Neuron (in vitro differentiated cells): ENCODE measurements around the gene RPH3AL.
A peak's percentile ranks its signal among the peaks of the same experiment; 100 is the strongest.

Source experiments
- H2AFZ ChIP-seq: one replicate; pipeline ENCODE4 v1.6.1; 2013; ENCODE audit warnings: low read depth, mild to moderate bottlenecking, inconsistent platforms, low read length, moderate library complexity
- H3K27me3 ChIP-seq: one replicate; pipeline ENCODE4 v1.6.1; 2013; ENCODE audit warnings: low read length; ENCODE audit not compliant: insufficient read depth
- H3K36me3 ChIP-seq: one replicate; pipeline ENCODE4 v1.6.1; 2013; ENCODE audit warnings: low read length; ENCODE audit not compliant: insufficient read depth
- H3K4me1 ChIP-seq: one replicate; pipeline ENCODE4 v1.6.1; 2013; ENCODE audit warnings: low read length; ENCODE audit not compliant: insufficient read depth
- H3K4me3 ChIP-seq: 2 replicates; pipeline ENCODE4 v1.5.1; 2013; ENCODE audit warnings: mild to moderate bottlenecking, low read length, moderate library complexity
- H3K9me3 ChIP-seq: one replicate; pipeline ENCODE4 v1.6.1; 2013; ENCODE audit warnings: low read length

The RPH3AL gene

DNA sequence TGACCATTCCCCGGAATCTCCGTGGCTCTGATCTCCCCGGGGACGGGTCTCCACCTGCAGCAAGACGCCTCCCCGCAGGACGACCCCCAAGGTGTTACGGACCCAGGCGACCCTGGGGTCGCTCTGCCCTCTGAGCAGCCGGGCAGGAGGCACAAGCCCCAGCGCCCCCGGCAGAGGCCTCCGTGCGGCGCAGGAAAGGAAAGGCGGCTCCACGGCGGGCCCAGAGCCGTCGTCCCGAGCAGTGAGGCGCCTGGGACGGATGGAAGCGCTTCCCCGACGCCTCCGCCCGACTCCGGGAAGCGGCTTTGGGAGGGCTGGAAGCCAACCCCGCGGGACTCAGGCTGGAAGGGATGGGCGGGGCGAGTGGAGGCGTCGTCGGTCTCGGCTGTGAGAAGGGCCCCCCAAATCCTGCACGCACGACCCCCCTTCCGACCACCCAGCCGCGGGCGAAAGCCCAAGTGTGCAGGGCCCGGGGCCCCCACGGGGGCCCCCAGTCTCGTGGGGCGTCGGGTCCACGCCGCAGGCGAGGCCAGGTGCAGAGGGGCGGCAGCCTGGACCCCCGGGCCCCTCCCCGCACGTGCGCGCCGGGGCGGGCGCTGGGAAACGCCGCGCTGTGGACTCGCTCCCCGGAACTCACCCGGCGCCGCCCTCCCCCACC lies 32.7 kb upstream of the RPH3AL start:
- H3K27me3 ChIP-seq, result peaks cover 16% of the 10 kb centered on the region
- H3K4me1 ChIP-seq, result peaks cover 36% of the 10 kb centered on the region
- peak overlapping the region; percentile 16 for H3K4me3 ChIP-seq
- H2AFZ ChIP-seq, result no peak overlapping the region
- H3K9me3 ChIP-seq, result no peaks in the 10 kb centered on the region
- no peaks in the 10 kb centered on the region for H3K36me3 ChIP-seq

DNA sequence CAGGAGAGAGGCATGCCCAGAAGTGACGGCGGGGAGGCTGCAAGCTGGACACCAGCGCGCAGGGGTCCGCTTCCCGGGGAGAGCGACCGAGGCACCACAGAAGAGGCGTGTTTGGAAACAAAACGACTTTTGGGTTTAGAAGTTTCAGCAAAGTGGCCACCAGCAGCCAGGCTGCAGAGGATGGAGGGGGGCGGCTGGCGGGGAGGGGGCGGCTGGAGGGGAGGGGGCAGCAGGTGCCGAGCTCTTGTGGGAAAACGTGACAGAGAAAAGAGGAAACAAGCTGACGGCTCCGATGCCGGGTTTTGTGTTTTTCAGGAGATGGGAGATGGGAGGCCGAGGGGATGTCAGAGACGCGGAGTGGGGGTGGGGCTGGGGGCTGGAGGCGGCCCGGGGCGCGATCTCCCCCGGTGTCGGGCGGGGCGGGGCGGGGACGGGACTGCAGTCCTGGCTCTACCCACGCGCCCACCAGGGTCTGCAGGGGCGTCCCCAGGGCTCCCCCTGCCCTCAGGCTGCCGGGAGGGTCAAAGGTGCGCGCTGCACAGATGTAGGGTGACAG lies 32.1 kb upstream of the RPH3AL start:
- H3K4me1 ChIP-seq, result peaks cover 36% of the 10 kb centered on the region
- no peaks in the 10 kb centered on the region for H3K36me3 ChIP-seq
- no peak overlapping the region for H2AFZ ChIP-seq
- H3K27me3 ChIP-seq, result peaks cover 16% of the 10 kb centered on the region
- no peak overlapping the region for H3K4me3 ChIP-seq
- no peaks in the 10 kb centered on the region for H3K9me3 ChIP-seq

DNA sequence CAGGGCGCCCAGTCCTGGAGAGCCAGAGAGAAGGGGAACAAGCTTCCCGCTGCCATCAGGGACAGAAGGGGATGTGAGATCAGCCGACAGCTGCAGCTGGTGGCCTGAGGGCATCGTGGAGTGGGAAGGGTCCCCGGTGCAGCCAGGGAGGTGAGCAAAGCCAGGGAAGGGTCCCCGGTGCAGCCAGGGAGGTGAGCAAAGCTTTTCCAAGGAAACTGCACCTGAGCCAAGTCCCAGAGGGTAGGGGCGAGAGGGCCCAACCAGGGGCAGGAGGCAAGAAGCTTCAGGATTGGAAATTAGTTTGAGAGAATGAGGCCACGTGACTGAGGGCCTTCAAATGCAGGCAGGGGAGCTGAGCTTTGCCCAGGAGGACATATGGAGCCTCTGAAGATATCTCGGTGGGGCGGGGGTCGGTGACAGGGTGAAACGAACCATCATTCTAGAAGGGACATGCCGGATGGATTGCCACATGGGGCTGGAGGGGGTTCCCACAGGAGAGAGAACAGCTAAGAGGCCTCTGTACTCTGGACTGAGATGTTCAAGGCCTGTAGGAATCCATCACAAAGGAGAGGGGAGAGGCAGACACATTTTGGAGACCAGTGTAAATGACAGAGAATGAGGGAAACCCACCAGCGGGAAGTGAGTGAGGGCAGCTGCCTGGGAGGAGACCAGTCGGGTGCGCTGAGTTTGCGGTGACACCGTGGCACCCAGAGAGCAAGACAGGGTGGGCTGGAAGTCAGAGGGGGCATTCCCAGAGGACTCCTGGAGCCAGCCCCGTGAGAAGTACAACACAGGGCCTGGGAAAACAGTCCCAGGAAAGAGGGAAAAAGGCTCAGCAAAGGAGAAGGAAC lies 31.4 kb upstream of the RPH3AL start:
- Histone ChIP-seq H3K4me3 (no peak overlapping the region), H3K9me3 (no peaks in the 10 kb centered on the region), H3K36me3 (no peaks in the 10 kb centered on the region), H3K4me1 (peaks cover 36% of the 10 kb centered on the region), H2AFZ (no peak overlapping the region), H3K27me3 (peaks cover 15% of the 10 kb centered on the region)

DNA sequence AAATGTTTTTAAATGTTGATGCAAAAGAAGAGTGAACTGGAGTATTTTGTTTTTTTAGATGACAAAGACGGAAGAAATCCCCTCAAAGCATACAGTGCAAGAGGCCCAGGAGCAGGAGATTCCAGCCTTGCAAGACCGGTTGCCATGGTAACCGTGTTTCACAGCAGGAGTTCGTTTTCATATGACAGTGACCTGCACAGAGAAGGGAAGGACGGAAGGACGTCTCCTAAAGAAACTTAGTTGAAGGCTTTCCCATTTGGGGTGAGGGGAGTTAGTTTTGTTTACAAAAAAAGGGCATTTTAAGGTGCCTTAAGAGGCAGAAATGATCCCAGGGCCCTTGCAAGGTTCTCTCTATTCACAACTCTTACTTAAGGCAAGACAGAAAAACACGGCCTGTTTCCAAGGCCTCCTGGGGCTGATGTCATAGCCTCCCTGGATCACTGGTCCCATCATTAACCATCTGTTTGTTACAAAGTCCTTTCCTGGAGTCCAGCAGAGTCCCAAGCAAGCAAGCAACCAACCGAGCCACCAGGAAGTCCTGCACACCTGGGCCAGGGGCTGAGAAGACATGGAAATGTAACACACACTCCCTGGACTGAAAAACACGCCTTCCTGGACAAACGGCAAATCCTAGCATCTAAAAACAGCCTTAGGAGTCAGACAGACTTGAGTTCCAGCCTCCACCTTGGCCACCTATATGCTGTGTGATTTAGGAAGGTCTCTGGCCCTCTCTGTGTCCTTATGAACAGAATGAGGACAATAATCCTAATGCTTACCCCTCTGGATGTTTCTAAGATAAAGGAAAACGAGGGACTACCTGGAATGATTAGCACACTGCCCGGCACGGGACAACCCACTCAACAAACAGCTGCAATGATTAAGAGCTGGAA lies 30.3 kb upstream of the RPH3AL start:
- Histone ChIP-seq H3K27me3 (peaks cover 14% of the 10 kb centered on the region), H2AFZ (no peak overlapping the region), H3K4me1 (peaks cover 36% of the 10 kb centered on the region), H3K36me3 (no peaks in the 10 kb centered on the region), H3K4me3 (peak overlapping the region; percentile 1), H3K9me3 (no peaks in the 10 kb centered on the region)

DNA sequence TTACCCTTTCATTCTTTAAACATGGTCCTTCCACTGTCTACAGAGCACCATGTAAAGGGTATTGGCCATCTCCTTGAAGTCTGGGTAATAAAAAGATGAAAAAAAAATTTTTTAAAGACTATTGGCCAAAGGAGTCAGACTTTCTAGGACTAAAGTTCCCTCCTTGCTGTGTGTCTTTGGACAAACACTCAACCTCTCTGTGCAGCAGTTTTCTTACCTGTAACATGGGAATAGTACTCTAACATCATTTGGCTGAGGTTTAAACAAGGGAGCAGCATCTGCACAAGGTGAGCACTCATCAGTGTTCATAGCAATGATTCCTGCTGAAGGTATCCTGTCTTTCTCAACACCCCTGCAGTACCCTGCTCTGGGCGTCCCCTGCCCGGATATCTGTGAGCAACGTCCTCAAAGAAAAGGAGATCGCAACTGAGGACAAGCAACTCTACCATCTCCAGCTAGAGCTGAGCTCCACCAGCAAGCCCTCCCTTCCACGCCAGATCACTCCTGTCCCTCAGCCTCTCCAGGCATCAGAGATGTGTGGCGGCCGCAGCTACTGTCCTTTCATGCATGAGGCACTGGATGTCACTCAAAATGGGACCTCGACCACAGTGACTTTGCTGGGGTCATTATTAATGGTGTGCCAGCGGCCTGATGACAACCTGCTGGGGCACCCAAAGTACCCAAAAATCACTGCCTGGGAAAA lies 29.5 kb upstream of the RPH3AL start:
- no peaks in the 10 kb centered on the region for H3K36me3 ChIP-seq
- no peaks in the 10 kb centered on the region for H3K9me3 ChIP-seq
- peak overlapping the region; percentile 1 for H3K4me3 ChIP-seq
- H2AFZ ChIP-seq, result no peak overlapping the region
- peaks cover 36% of the 10 kb centered on the region for H3K4me1 ChIP-seq
- H3K27me3 ChIP-seq, result peaks cover 15% of the 10 kb centered on the region

DNA sequence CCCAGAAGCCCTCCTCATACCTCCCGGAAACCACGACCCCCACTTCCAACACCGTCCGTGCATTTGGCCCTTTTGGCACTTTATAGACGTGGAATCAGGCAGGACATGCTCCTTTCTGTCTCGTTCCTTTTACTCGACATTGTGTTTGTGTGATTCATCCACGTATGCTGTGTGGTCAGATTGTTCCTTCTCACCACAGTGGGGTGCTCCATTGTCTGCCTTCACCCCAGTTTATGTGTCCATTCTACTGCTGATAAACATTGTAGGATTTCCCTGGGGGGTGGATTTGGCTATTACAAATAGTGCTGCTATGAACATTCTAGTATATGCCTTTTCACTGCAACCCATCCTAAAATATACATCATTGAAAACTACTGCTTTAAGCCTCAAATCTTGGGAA lies 28.9 kb upstream of the RPH3AL start:
- Histone ChIP-seq H3K36me3 (no peaks in the 10 kb centered on the region), H3K9me3 (no peaks in the 10 kb centered on the region), H3K27me3 (peaks cover 17% of the 10 kb centered on the region), H2AFZ (no peak overlapping the region), H3K4me3 (no peak overlapping the region), H3K4me1 (peaks cover 36% of the 10 kb centered on the region)

DNA sequence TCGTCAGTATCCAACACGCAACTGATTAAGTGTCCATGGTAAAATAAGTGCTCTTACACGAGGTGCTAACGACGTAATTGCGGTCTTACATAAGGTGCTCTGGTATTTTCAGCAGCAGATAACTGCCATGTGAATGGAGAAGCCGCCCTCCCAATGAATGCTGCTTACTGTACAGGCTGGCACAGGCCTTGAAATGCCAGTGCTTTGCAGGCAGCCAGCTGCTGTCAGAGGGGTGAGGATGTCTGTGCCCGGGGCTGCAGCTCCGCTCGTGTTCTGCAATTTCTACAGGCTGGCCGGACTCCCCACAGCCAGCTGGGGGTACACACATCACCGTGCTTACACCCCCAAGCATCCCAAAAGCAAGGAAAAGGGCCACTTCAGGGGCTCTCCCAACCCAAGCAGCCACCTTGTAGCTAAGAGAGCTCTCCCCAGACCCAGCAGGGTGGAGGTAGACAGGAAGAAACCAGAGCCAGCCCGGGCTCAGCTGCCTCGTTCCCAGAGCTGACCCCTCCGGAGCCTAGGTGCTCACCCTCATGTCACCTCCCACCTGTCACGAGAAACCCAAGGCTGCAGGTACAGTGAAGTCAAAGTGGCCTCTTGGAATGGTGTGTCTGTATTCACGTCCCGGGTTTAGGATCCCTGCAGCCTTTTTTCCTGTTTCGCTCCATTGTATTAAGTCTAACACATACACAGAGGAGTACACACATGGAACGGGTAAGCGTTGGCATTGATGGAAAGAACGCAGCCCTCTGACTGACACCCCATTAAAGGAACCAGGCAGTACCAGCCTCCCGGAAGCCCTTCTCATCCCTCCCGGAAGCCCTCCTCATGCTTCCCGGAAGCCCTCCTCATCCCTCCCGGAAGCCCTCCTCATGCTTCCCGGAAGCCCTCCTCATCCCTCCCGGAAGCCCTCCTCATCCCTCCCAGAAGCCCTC lies 27.2 kb upstream of the RPH3AL start:
- Histone ChIP-seq H3K4me1 (peaks cover 33% of the 10 kb centered on the region), H3K4me3 (no peak overlapping the region), H3K36me3 (no peaks in the 10 kb centered on the region), H2AFZ (no peak overlapping the region), H3K27me3 (peaks cover 17% of the 10 kb centered on the region), H3K9me3 (no peaks in the 10 kb centered on the region)

DNA sequence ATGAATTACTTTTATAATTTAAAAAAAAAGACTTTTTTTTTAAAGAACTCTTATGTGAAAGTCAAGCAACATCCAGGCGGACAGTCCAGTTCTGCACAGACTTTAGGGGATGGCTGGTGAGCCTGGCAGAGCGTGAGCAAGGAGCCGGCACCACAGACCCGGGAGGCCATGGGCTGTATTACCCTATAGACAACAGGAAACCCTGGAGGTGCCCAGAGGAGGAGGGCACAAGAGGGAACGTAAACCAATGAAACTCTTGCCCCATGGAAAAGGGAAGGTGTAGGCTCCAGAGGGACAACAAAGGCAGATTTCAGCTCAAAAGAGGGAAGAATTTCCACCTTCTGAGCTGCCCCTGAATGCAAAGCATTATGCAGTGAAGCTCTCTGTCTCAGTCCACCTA lies 25.5 kb upstream of the RPH3AL start:
- Histone ChIP-seq H2AFZ (no peak overlapping the region), H3K9me3 (no peaks in the 10 kb centered on the region), H3K27me3 (peaks cover 3% of the 10 kb centered on the region), H3K36me3 (no peaks in the 10 kb centered on the region), H3K4me3 (no peak overlapping the region), H3K4me1 (peaks cover 18% of the 10 kb centered on the region)

DNA sequence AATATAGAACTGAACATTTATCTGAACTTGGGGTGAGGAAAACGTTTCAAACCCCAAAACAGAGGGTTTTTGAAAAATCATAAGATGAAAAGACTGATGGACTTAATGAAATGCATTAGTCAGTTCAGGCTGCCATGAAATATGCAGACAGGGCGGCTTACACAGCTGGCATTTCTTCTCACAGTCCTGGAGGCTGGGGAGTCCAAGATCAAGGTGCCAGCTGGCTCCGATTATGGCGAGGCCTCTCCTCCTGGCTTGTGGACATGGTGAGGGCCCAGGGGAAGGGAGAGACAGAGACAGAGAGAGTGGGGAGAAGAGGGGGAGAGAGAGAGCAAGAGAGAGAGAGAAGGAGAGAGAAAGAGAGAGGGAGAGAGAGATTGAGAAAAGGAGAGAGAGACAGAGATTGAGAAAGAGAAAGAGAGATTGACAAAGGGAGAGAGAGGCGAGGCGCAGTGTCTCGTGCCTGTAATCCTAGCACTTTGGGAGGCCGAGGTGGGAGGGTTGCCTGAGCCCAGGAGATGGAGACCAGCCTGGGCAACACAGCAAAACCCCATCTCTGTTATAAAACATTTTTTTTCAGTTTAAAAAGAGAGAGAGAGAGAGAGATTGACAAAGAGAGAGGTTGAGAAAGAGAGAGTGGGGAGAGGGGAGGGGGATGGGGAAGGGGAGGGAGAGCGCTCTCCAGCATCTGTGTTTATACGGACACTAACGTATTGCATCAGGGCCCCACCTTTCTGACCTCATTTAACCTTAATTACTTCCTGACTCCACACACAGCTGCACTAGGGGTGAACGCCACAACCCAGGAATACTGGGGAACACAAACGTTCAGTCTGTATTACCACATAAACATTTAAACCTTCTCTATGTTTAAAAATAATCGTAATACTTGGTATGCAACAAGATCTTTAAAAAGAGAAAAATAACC lies 24.6 kb upstream of the RPH3AL start:
- peaks cover 9% of the 10 kb centered on the region for H3K4me1 ChIP-seq
- no peaks in the 10 kb centered on the region for H3K36me3 ChIP-seq
- peaks cover 7% of the 10 kb centered on the region for H3K27me3 ChIP-seq
- no peak overlapping the region for H3K4me3 ChIP-seq
- H2AFZ ChIP-seq, result no peak overlapping the region
- H3K9me3 ChIP-seq, result no peaks in the 10 kb centered on the region

DNA sequence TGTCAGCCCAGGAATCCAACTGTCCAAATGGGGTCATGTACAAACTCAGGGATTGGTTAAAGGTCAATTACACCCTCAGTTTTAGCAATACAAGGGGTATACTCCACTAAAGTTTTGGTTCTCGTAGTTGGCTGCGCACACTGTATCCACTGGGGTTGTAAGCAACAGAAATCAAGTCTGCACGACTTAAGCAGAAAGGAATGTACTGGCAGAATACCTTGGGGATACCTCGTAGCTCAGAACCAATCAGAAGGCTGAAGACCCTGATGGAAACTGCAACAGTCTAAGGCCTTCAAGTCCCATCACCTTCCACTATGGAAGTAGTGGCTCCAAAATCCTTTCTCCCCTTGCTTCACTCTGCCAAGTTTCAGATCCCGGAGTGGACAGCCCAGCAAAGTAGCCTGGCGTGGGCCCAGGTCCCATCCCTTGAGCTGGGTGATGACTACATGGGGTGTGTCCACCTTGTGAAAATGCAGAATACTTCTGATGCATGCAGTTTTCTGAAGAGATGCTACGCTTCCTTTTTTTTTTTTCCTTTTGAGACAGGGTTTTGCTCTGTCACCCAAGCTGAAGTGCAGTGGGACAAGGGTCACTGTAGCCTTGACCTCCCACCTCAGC lies 21.1 kb upstream of the RPH3AL start:
- no peak overlapping the region for H3K4me3 ChIP-seq
- H3K9me3 ChIP-seq, result peaks cover 2% of the 10 kb centered on the region
- no peak overlapping the region for H2AFZ ChIP-seq
- no peaks in the 10 kb centered on the region for H3K4me1 ChIP-seq
- H3K27me3 ChIP-seq, result peaks cover 7% of the 10 kb centered on the region
- no peaks in the 10 kb centered on the region for H3K36me3 ChIP-seq
